Ovary (tissue), 9 donors: ENCODE measurements around the gene DIP2C. TPM values are rescaled to one million over a fixed set of nuclear protein-coding genes. Genes with fewer than 3 reads are reported as not detected.

Source experiments
- DNase-seq, 5 donors: peaks; one replicate each; pipeline ENCODE4 v3.0.0-alpha.2; 2019 to 2020
- H3K27ac ChIP-seq, 2 donors: fragments of 200-600 bp; one replicate each; pipeline versions ENCODE4 v1.5.1 to v1.8.0; 2019 to 2022
- H3K27me3 ChIP-seq: fragments of 200-600 bp; one replicate; pipeline ENCODE4 v1.8.0; 2022
- H3K36me3 ChIP-seq: fragments of 200-600 bp; sonication (generic); one replicate; pipeline ENCODE4 v1.5.1; 2019
- H3K4me1 ChIP-seq: one replicate; pipeline ENCODE4 v1.8.1; 2013; ENCODE audit warnings: mild to moderate bottlenecking, moderate library complexity; ENCODE audit not compliant: insufficient read depth
- H3K4me3 ChIP-seq: fragments of 200-600 bp; sonication (generic); one replicate; pipeline ENCODE4 v1.5.1; 2017
- H3K9me3 ChIP-seq, 2 donors: fragments of 200-600 bp in 1 of 2; sonication (generic) in 1 of 2; one replicate each; pipeline versions ENCODE4 v1.5.1 to v1.8.1; 2013 to 2019; ENCODE audit warnings: mild to moderate bottlenecking in 1 of 2, moderate library complexity in 1 of 2
- CTCF ChIP-seq, 3 donors: fragments of 450-650 bp in 2 of 3; fragments of 200-600 bp in 1 of 3; IDR thresholded peaks; one replicate each; pipeline versions ENCODE4 v1.5.1 to v1.8.0; 2016 to 2022; ENCODE audit warnings: antibody characterized with exemption in 3 of 3, mild to moderate bottlenecking in 1 of 3
- EP300 ChIP-seq: sonication (generic); formaldehyde crosslinking; IDR thresholded peaks from one replicate; pipeline ENCODE4 v1.6.1; 2017; ENCODE audit warnings: antibody characterized with exemption
- POLR2A ChIP-seq: fragments of 450-650 bp; IDR thresholded peaks from one replicate; pipeline ENCODE4 v1.6.1; 2017; ENCODE audit warnings: antibody characterized with exemption, mild to moderate bottlenecking, moderate library complexity
- WGBS, 3 donors: extraction: QIAGEN DNeasy Blood & Tissue Kit in 1 of 3; methylation state at CpG; one replicate each; pipeline versions ENCODE4 v1.1.5 to v1.1.7; 2013 to 2017; 5-methylcytosine and 5-hydroxymethylcytosine counted together
- intact Hi-C, 4 donors: fragments of 100-400 bp; cut with DNase I; formaldehyde crosslinking; loops; one replicate each; pipeline versions ENCODE4 v1.11.0 to v1.15.1; 2022 to 2023
- polyA plus RNA-seq, 2 donors: library from polyadenylated mRNA; stranded (reverse); fragments of 200-250 nt in 1 of 2; fragments of 350-450 nt in 1 of 2; fragmentation: Illumina TruSeq in 1 of 2; extraction: RNeasy Lipid Tissue Mini Kit (QIAGEN cat#74804) in 1 of 2; gene quantifications; one replicate each; pipeline ENCODE4 v1.2.3, GENCODE V29; 2013 to 2014
- total RNA-seq, 7 donors: library from RNA; depleted of rRNA in 2 of 7; stranded (reverse); fragments of >200 nt in 2 of 7; fragmentation: NEBNext Ultra II Directional in 3 of 7; extraction: Animal tissue kit (Norgen Biotek cat#: 25700) in 3 of 7; gene quantifications; one replicate each; pipeline versions ENCODE4 v1.1.0 to v1.2.4, GENCODE V29; 2016 to 2023
- donor health status: DM: no; HTN: no; CAD: no; lungs with moderate emphysema.
- donor health status: DM: no; HTN: no; CAD: no.
- donor health status: Bipolar disorder and iron deficiency.
- donor health status: DM: yes; HTN: yes; CAD: no.
- donor health status: DM: no; HTN: no; CAD: no.
- donor health status: DM: yes; HTN: yes; CAD: no.

The DIP2C gene
- total and polyA plus RNA-seq, 9 donors = 10.1 to 29.4 (median 22.2) TPM

- Histone ChIP-seq H3K36me3 (no peaks in the 10 kb centered on the region), H3K27me3 (no peaks in the 10 kb centered on the region), H3K4me3 (no peak overlapping the region), H3K27ac (no peak overlapping the region), H3K4me1 (peaks cover 30% of the 10 kb centered on the region), H3K9me3 (no peaks in the 10 kb centered on the region)
- DNase-seq = no peak
- TF ChIP-seq POLR2A (no peak), EP300 (no peak), CTCF (IDR thresholded peaks at IDR 0.05) (no peak)
- 86 to 91% (median 87%) methylated on average over 13 of the region's 13 CpGs for WGBS, 3 donors
- intact Hi-C loops = no loop called here
These were observed 68.0 kb downstream of the DIP2C start for GRCh38 chr10:621513-621912.

GRCh38 chr10:620971-621370, 68.5 kb downstream of the DIP2C start:
- intact Hi-C loops = no loop called here

GRCh38 chr10:620417-620816, 69.1 kb downstream of the DIP2C start:
- intact Hi-C loops = no loop called here
- TF ChIP-seq EP300 = no peak
- TF ChIP-seq POLR2A = no peak
- TF ChIP-seq CTCF (IDR thresholded peaks at IDR 0.05) = no peak
- Histone ChIP-seq H3K27me3 (no peaks in the 10 kb centered on the region), H3K4me3 (no peak overlapping the region), H3K4me1 (peaks cover 29% of the 10 kb centered on the region), H3K9me3 (no peaks in the 10 kb centered on the region), H3K36me3 (no peaks in the 10 kb centered on the region), H3K27ac (no peak overlapping the region)
- 88 to 93% (median 92%) methylated on average over 7 of the region's 7 CpGs for WGBS, 3 donors
- DNase-seq = no peak

More at GRCh38 chr10:620971-621370, 68.5 kb downstream of the DIP2C start:
- DNase-seq = no peak
- TF ChIP-seq POLR2A (no peak), EP300 (no peak), CTCF (IDR thresholded peaks at IDR 0.05) (no peak)
- Histone ChIP-seq H3K27ac (no peak overlapping the region), H3K27me3 (no peaks in the 10 kb centered on the region), H3K36me3 (no peaks in the 10 kb centered on the region), H3K4me3 (no peak overlapping the region), H3K9me3 (no peaks in the 10 kb centered on the region), H3K4me1 (peaks cover 30% of the 10 kb centered on the region)
- 90 to 92% (median 92%) methylated on average over 12 of the region's 12 CpGs for WGBS, 3 donors

- intact Hi-C loops = no loop called here
- Histone ChIP-seq H3K4me1 (peaks cover 23% of the 10 kb centered on the region), H3K9me3 (no peaks in the 10 kb centered on the region), H3K36me3 (no peaks in the 10 kb centered on the region), H3K27ac (no peak overlapping the region), H3K4me3 (no peak overlapping the region), H3K27me3 (no peaks in the 10 kb centered on the region)
- no peak for TF ChIP-seq POLR2A
- no peak for TF ChIP-seq EP300
- TF ChIP-seq CTCF (IDR thresholded peaks at IDR 0.05) = no peak
- no peak for DNase-seq
- WGBS, 3 donors = 86 to 93% (median 90%) methylated on average over 12 of the region's 12 CpGs
These were observed 69.8 kb downstream of the DIP2C start for GRCh38 chr10:619710-620109.
